Progenitor cell of endocrine pancreas (in vitro differentiated cells): ENCODE results near the gene ACD. TPM values are rescaled to one million over a fixed set of nuclear protein-coding genes. Genes with fewer than 3 reads are reported as not detected.
A peak's percentile ranks its signal among the peaks of the same experiment; 100 is the strongest.

Experiments used
- DNase-seq: peaks from one replicate; pipeline ENCODE4 v3.0.0; 2021; ENCODE audit warnings: low spot score; ENCODE audit not compliant: unreplicated experiment
- H3K27ac Mint-ChIP-seq: 2 replicates; pipeline ENCODE4 v1.8.0; 2021; ENCODE audit warnings: mild to moderate bottlenecking, moderate library complexity, mixed read lengths
- H3K27me3 Mint-ChIP-seq: 2 replicates; pipeline ENCODE4 v1.8.0; 2021; ENCODE audit warnings: mixed read lengths
- H3K36me3 Mint-ChIP-seq: 2 replicates; pipeline ENCODE4 v1.8.0; 2022; ENCODE audit warnings: mixed read lengths; ENCODE audit not compliant: insufficient read depth
- H3K4me1 Mint-ChIP-seq: 2 replicates; pipeline ENCODE4 v1.8.0; 2021; ENCODE audit warnings: low read depth, mixed read lengths
- H3K4me3 Mint-ChIP-seq: 2 replicates; pipeline ENCODE4 v1.8.0; 2021; ENCODE audit warnings: low read depth, mild to moderate bottlenecking, moderate library complexity, mixed read lengths
- H3K9me3 Mint-ChIP-seq: 2 replicates; pipeline ENCODE4 v1.8.0; 2021; ENCODE audit warnings: low read depth, mixed read lengths
- total RNA-seq: library from RNA; stranded (reverse); gene quantifications from 2 replicates; pipeline ENCODE4 v1.2.1, GENCODE V29; 2021
- TF ChIP-seq, protein P1 (sequence below): fragments of 200-600 bp; sonication (generic); IDR thresholded peaks from one replicate; pipeline ENCODE4 v1.5.0; 2021; ENCODE audit warnings: antibody characterized with exemption, mild to moderate bottlenecking; ENCODE audit not compliant: unreplicated experiment

The ACD gene
- total RNA-seq, 1 donor from 2014 or later = 32.7 TPM

DNA sequence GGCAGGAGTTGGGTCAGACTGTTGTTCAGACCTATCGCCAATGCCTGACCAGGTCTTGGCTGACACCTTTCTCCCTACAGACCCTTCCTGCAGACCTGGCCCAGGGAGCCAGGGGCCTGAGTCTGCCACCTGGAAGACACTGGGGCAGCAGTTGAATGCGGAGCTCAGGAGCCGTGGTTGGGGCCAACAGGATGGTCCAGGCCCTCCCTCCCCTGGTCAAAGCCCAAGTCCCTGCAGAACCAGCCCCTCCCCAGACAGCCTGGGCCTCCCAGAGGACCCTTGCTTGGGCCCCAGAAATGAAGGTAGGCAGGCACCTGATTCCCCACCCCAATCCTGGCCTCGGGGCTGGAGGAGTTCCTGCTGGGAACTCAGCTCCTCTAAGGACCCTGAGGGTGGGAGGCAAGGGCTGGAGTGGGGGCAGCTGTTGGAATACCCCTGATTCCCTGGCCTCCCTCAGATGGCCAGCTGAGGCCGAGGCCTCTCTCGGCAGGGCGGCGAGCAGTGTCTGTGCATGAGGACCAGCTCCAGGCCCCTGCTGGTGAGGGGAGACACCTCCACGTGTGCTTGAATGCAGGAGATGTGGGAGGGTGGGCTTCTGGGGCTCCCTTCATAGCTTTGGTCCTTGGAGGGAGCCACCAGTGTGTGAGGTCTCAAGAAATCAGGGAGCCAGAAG lies 3.6 kb downstream of the ACD start:
- Mint-ChIP-seq H3K27me3 (peaks cover 29% of the 10 kb centered on the region), H3K27ac (no peak overlapping the region), H3K36me3 (no peaks in the 10 kb centered on the region), H3K9me3 (no peaks in the 10 kb centered on the region), H3K4me3 (no peak overlapping the region), H3K4me1 (peaks cover 14% of the 10 kb centered on the region)
- TF ChIP-seq, protein P1, sequence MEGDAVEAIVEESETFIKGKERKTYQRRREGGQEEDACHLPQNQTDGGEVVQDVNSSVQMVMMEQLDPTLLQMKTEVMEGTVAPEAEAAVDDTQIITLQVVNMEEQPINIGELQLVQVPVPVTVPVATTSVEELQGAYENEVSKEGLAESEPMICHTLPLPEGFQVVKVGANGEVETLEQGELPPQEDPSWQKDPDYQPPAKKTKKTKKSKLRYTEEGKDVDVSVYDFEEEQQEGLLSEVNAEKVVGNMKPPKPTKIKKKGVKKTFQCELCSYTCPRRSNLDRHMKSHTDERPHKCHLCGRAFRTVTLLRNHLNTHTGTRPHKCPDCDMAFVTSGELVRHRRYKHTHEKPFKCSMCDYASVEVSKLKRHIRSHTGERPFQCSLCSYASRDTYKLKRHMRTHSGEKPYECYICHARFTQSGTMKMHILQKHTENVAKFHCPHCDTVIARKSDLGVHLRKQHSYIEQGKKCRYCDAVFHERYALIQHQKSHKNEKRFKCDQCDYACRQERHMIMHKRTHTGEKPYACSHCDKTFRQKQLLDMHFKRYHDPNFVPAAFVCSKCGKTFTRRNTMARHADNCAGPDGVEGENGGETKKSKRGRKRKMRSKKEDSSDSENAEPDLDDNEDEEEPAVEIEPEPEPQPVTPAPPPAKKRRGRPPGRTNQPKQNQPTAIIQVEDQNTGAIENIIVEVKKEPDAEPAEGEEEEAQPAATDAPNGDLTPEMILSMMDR = no peak
- no peak for DNase-seq

DNA sequence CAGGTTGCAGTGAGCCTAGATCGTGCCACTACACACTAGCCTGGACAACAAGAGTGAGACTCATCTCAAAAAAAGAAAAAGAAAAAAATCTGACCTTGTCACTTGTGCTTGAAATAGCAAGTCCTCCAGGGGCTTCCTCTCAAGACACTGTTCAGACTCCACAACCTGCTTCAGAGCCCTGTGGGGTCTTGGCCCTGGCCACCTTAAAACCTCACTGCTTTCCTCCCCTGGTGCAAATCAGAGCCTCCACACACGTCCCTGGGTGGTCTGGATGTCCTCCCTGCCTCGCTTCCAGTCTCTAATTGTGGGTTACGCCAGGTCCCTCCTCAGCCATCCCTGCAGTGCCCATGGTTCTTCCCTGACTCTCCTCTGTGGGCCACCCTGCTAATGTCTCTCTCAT lies 4.7 kb downstream of the ACD start:
- no peak for DNase-seq
- peaks cover 40% of the 10 kb centered on the region for H3K27me3 Mint-ChIP-seq
- TF ChIP-seq, protein P1 = no peak
- H3K4me3 Mint-ChIP-seq = no peak overlapping the region
- H3K9me3 Mint-ChIP-seq = no peaks in the 10 kb centered on the region
- no peak overlapping the region for H3K27ac Mint-ChIP-seq
- H3K36me3 Mint-ChIP-seq = no peaks in the 10 kb centered on the region
- H3K4me1 Mint-ChIP-seq = peaks cover 9% of the 10 kb centered on the region

DNA sequence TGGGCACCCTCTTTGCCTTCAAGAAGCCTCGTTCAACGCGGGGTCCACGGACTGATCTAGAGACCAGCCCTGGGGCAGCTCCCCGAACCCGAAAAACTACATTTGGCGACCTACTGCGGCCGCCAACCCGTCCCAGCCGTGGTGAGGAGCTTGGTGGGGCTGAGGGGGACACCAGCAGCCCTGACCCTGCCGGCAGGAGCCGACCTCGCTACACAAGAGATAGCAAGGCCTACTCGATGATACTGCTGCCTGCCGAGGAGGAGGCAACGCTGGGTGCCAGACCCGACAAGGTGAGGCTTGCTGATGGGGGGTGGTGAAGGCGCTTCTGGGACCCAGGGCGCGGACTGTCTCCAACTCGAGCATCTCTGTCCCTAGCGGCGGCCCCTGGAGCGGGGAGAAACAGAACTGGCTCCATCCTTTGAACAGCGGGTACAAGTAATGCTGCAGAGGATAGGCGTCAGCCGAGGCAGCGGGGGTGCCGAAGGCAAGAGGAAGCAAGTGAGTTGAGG lies 5.6 kb downstream of the ACD start:
- no peak for DNase-seq
- no peak overlapping the region for H3K27ac Mint-ChIP-seq
- no peaks in the 10 kb centered on the region for H3K36me3 Mint-ChIP-seq
- peaks cover 47% of the 10 kb centered on the region for H3K27me3 Mint-ChIP-seq
- TF ChIP-seq, protein P1 = no peak
- H3K4me1 Mint-ChIP-seq = peaks cover 7% of the 10 kb centered on the region
- H3K9me3 Mint-ChIP-seq = no peaks in the 10 kb centered on the region
- no peak overlapping the region for H3K4me3 Mint-ChIP-seq

DNA sequence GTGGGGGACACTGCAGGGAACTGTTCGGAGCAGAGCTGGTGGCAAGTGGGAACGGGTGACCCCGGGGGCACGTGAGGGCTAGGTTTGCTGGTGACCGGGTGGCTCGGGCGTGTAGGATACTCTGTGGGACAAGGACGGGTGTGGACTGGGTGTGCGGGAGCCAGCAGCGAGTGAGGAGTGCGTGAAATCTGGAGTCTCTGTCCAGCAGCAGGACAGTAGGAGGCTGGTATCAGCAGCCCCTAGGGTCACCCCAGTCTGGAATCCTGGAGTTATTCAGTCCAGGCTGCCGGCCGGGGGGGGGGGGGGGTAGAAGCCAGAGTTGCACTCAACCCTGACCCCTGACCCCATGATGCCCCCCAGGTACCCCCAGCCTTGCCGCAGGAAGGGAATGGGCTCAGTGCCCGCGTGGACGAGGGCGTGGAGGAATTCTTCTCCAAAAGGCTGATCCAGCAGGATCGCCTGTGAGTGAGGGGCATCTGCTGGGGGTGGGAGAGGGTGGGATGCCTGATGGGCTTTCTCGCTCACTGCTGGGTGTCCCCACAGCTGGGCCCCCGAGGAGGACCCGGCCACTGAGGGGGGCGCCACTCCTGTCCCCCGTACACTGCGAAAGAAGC lies 6.2 kb downstream of the ACD start:
- Mint-ChIP-seq H3K9me3 (no peaks in the 10 kb centered on the region), H3K36me3 (no peaks in the 10 kb centered on the region), H3K4me1 (peaks cover 4% of the 10 kb centered on the region), H3K27ac (peak overlapping the region; percentile 67), H3K4me3 (peak overlapping the region; percentile 70), H3K27me3 (peaks cover 50% of the 10 kb centered on the region)
- TF ChIP-seq, protein P1 = no peak
- DNase-seq = no peak

DNA sequence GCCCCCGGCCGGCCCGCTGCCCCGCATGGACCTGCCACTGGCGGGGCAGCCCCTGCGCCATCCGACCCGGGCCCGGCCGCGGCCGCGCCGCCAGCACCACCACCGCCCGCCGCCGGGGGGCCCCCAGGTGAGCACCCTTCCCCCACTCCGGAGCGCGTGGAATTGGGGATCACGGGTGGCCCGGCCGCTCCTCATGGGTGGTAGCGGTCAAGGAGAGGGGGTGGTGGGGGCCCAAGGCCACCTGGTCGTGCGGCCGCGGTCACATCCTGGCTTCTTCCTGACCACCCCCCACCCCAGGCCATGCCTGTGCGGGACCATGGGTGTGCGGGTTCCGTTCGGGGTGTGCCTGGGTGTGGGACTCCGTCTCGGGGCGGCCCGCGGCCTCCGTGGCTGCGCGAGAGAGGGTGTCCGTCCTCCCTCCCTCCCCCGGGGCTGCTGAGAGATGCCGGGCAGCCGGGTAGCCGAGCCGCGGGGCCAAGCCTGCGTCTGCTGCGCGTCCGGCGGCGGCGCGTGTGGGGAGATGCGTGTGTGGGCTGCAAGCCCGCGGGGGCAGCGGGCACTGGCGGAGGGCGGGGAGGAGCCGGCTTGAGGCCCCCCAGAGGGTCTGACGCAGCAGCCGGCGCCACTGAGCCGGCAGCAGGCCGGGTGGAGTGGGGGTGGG lies 6.8 kb downstream of the ACD start:
- H3K27me3 Mint-ChIP-seq = peaks cover 50% of the 10 kb centered on the region
- H3K4me1 Mint-ChIP-seq = peaks cover 4% of the 10 kb centered on the region
- H3K36me3 Mint-ChIP-seq = no peaks in the 10 kb centered on the region
- H3K27ac Mint-ChIP-seq = no peak overlapping the region
- H3K4me3 Mint-ChIP-seq = peak overlapping the region; percentile 70
- H3K9me3 Mint-ChIP-seq = no peaks in the 10 kb centered on the region
- no peak for DNase-seq
- TF ChIP-seq, protein P1 = peak; percentile 56
